ENCODE results near the gene SOX6. TPM values are rescaled to one million over a fixed set of nuclear protein-coding genes. Genes with fewer than 3 reads are reported as not detected.

The SOX6 gene
- total and polyA plus RNA-seq, 2 of the 13 experiments (the other 11 are each of a cell fraction or from before 2014, with no cell fraction given): 2.6 to 11.2 TPM

GRCh38 chr11:16402654-16403447 lies 46.5 kb upstream of the SOX6 start (continued):
- TF ChIP-seq MYPOP (CRISPR knock-in tag; IDR thresholded peaks at IDR 0.05) (no peak), SOX5 (CRISPR knock-in tag; IDR thresholded peaks at IDR 0.05; ENCODE audit: borderline replicate concordance) (peak; percentile 99), RNF2 (conservative IDR thresholded peaks at IDR 0.05; ENCODE audit: low read depth) (no peak), ATF2 (CRISPR knock-in tag; IDR thresholded peaks at IDR 0.05) (no peak), IKZF4 (CRISPR knock-in tag; IDR thresholded peaks at IDR 0.05; ENCODE audit: borderline replicate concordance, low read depth, not compliant biosample characterization) (no peak), CERS6 (CRISPR knock-in tag; IDR thresholded peaks at IDR 0.05) (no peak), PTBP1 (IDR thresholded peaks at IDR 0.05; ENCODE audit: low read depth, low read length, poor library complexity, severe bottlenecking) (no peak), SCMH1 (CRISPR knock-in tag; IDR thresholded peaks at IDR 0.05; ENCODE audit: borderline replicate concordance) (no peak), AKNA (CRISPR knock-in tag; IDR thresholded peaks at IDR 0.05; ENCODE audit: borderline replicate concordance) (no peak), JUND (CRISPR knock-in tag; IDR thresholded peaks at IDR 0.05) (no peak), ZNF234 (CRISPR knock-in tag; conservative IDR thresholded peaks at IDR 0.05) (no peak), HOXA7 (CRISPR knock-in tag; IDR thresholded peaks at IDR 0.05) (no peak), ZBTB39 (CRISPR knock-in tag; IDR thresholded peaks at IDR 0.05) (no peak), GPN1 (CRISPR knock-in tag; IDR thresholded peaks at IDR 0.05; ENCODE audit: borderline replicate concordance) (no peak), ZNF362 (CRISPR knock-in tag; IDR thresholded peaks at IDR 0.05; ENCODE audit: borderline replicate concordance) (peak; percentile 73; the same call in 1 of the 2 replicates), ZNF616 (CRISPR knock-in tag; IDR thresholded peaks at IDR 0.05; ENCODE audit: low read depth) (no peak)
